Measurements from ENCODE around the gene JAK3. TPM values are rescaled to one million over a fixed set of nuclear protein-coding genes. Genes with fewer than 3 reads are reported as not detected.
"Not testable (repeated sequence)": the region's sequence is repeated elsewhere in the genome, so short reads cannot be mapped to it uniquely, and the experiment has no call there.

The JAK3 gene
- total and polyA plus RNA-seq, 9 donors = 6.6 to 35.5 (median 17.8) TPM

DNA sequence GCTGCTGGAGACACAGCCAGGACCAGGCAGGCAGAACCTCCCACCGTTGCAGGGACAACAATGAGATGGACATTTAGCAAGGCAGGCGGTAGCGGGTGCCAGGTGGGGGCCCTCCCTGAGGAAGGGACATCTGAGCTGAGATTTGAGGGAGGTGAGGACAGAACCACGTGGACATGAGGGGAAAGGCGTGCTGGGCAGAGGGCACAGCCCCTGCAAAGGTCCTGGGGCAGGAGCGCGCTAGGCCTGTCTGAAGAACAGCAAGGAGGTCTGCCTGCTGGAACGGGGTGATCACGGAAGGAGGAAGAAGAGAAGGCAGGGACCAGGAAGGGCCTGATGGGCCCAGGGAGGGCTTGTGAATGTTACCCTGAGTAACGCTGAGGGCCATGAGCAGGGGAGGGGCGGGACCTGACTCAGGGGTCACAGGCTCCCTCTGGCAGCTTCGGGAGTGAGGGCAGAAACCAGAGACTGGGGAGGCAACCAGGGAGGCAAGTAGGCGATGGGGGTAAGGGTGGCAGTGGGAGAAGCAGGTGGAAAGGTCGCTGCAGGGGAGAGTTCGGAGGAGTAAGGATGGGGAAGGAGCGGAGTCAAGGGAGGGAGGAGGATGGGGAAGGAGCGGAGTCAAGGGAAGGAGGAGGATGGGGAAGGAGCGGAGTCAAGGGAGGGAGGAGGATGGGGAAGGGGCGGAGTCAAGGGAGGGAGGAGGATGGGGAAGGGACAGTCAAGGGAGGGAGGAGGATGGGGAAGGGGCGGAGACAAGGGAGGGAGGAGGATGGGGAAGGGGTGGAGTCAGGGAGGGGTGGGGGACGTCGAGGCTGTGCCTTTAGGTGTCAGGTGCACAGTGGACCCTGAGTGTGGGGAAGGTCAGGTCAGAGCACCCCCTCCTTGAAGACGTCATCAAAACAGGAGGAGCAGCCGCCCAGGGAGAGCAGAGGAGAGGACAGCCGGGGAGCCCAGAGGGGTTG is 68.5 kb downstream of the JAK3 start:
- WGBS, 3 donors = 9 to 14% (median 9%) methylated on average over 25 of the region's 25 CpGs
- H3K4me1 ChIP-seq (ENCODE audit: insufficient read depth) = peaks cover 10% of the 10 kb centered on the region
- intact Hi-C loops (cut with DNase I) = no loop called here
- TF ChIP-seq POLR2A (IDR thresholded peaks at IDR 0.05) = no peak
- TF ChIP-seq, protein P1, sequence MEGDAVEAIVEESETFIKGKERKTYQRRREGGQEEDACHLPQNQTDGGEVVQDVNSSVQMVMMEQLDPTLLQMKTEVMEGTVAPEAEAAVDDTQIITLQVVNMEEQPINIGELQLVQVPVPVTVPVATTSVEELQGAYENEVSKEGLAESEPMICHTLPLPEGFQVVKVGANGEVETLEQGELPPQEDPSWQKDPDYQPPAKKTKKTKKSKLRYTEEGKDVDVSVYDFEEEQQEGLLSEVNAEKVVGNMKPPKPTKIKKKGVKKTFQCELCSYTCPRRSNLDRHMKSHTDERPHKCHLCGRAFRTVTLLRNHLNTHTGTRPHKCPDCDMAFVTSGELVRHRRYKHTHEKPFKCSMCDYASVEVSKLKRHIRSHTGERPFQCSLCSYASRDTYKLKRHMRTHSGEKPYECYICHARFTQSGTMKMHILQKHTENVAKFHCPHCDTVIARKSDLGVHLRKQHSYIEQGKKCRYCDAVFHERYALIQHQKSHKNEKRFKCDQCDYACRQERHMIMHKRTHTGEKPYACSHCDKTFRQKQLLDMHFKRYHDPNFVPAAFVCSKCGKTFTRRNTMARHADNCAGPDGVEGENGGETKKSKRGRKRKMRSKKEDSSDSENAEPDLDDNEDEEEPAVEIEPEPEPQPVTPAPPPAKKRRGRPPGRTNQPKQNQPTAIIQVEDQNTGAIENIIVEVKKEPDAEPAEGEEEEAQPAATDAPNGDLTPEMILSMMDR (IDR thresholded peaks at IDR 0.05) = no peak
- no peak for TF ChIP-seq EP300 (IDR thresholded peaks at IDR 0.05)
- no peak overlapping the region for H3K27ac ChIP-seq
- no peaks in the 10 kb centered on the region for H3K27me3 ChIP-seq
- H3K9me3 ChIP-seq = no peaks in the 10 kb centered on the region
- DNase-seq = peak in 4 of 5 donors; percentile 43 to 49 (median 45)
- no peaks in the 10 kb centered on the region for H3K36me3 ChIP-seq
- H3K4me3 ChIP-seq = no peak overlapping the region

DNA sequence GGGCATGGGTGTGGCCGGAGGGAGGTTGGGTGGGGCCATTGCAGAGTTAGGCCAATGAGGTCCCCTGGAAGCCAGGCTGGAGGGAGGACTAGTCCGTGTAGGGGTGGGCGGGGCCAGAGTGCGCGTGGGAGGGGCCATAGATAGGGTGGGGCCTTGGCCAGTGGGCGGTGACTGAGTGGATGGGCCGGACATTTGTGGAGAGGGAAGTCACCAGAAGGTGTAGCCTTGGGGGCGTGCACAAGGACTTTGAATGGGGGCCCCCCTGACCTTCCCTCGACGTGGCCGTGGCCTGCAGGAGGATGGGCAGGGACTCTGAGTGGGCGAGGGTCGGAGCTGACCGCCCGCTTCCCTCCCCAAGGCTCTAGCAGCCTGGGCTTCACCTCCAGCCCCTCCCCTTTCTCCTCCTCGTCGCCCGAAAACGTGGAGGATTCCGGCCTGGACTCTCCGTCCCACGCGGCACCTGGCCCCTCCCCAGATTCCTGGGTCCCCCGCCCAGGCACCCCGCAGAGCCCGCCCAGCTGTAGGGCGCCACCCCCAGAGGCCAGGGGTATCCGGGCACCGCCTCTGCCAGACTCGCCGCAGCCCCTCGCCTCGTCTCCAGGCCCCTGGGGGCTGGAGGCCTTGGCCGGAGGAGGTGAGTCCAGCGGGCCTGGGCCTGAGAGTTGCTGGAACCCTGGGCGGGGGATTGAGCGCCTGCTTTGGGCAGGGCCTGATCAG is 69.4 kb downstream of the JAK3 start:
- TF ChIP-seq POLR2A (IDR thresholded peaks at IDR 0.05) (no peak), EP300 (IDR thresholded peaks at IDR 0.05) (no peak)
- TF ChIP-seq, protein P1 (IDR thresholded peaks at IDR 0.05) = no peak
- Histone ChIP-seq H3K9me3 (no peaks in the 10 kb centered on the region), H3K36me3 (no peaks in the 10 kb centered on the region), H3K4me3 (no peak overlapping the region), H3K27me3 (no peaks in the 10 kb centered on the region), H3K27ac (no peak overlapping the region), H3K4me1 (ENCODE audit: insufficient read depth) (peaks cover 7% of the 10 kb centered on the region)
- peak; percentile 48 to 69 (median 53) for DNase-seq
- intact Hi-C loops (cut with DNase I) = no loop called here
- WGBS, 3 donors = 3 to 5% (median 5%) methylated on average over 36 to 37 of the region's 37 CpGs

DNA sequence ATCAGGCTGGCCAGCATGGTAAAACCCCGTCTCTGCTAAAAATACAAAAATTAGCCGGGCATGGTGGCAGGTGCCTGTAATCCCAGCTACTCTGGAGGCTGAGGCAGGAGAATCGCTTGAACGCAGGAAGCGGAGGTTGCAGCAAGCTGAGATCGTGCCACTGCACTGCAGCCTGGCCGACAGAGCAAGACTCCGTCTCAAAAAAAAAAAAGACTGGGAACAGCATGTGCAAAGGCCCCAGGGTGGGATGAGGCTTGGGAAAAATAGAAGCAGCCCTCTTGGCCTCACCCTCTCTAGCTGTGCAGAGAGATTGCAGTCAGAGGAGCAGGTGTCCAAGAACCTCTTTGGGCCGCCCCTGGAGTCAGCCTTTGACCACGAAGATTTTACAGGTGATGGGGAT is 69.9 kb downstream of the JAK3 start:
- intact Hi-C loops (cut with DNase I); H3K4me1 ChIP-seq (ENCODE audit: insufficient read depth); H3K4me3 ChIP-seq; H3K27ac ChIP-seq; H3K36me3 ChIP-seq; H3K27me3 ChIP-seq; DNase-seq; H3K9me3 ChIP-seq: not testable (repeated sequence)
- 73 to 79% (median 78%) methylated on average over 10 of the region's 10 CpGs for WGBS, 3 donors

DNA sequence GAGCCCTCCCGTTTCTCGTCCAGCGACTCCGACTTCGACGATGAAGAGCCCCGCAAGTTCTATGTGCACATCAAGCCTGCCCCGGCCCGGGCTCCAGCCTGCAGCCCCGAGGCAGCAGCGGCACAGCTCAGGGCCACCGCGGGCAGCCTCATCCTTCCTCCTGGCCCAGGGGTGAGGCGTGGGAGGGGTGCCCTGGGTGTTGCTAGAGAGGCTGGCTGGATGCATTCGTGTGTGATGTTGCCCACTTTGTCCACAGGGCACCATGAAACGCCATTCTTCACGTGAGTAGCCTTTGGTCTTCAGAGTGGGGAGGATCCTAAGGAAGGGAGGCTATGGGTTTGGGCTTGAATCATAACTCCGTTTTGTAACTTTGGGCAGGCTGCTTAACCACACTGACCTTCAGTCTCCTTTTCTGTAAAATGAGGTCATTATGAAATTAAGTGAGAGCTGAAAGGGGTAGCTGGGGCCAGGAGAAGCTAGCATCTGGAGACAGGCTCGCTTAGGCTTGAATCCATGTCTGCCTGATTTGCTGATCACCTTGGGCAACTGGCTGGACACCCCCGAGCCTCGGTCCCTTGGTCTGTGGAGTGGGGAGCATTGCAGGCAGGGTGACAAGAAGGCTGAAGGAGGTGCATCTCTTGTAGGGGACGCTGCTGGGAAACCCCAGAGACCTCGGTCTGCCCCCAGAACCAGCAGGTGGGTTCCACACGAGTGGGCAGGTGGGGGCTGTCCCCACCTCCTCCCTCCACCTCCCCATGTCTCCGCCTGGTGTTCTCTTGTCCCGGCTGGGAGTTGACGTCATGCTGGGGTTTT is 71.6 kb downstream of the JAK3 start:
- WGBS, 3 donors = 29 to 46% (median 34%) methylated on average over 27 of the region's 27 CpGs
- Histone ChIP-seq H3K4me3 (no peak overlapping the region), H3K4me1 (ENCODE audit: insufficient read depth) (peaks cover 7% of the 10 kb centered on the region), H3K9me3 (no peaks in the 10 kb centered on the region), H3K27ac (no peak overlapping the region), H3K27me3 (no peaks in the 10 kb centered on the region), H3K36me3 (no peaks in the 10 kb centered on the region)
- DNase-seq = no peak
- TF ChIP-seq, protein P1 (IDR thresholded peaks at IDR 0.05) = no peak
- TF ChIP-seq POLR2A (IDR thresholded peaks at IDR 0.05) (no peak), EP300 (IDR thresholded peaks at IDR 0.05) (no peak)
- intact Hi-C loops (cut with DNase I) = no loop called here

Data from ovary (tissue), 9 donors.